A673 (cell line): ENCODE measurements around the gene SHROOM3. TPM values are rescaled to one million over a fixed set of nuclear protein-coding genes. Genes with fewer than 3 reads are reported as not detected.

Experiments used
- Bru-seq: library from RNA; stranded (reverse); fragments of 400-500 nt; gene quantifications from one replicate; lab custom pipeline; 2021; lab: Mats Ljungman, UMichigan
- BruChase-seq, 2 experiments: library from RNA; stranded (reverse); fragments of 400-500 nt; gene quantifications; one replicate each; lab custom pipeline; 2021; lab: Mats Ljungman, UMichigan
- BruUV-seq: library from RNA; stranded (reverse); fragments of 400-500 nt; replicated peaks from 2 replicates; lab custom pipeline; 2021; lab: Mats Ljungman, UMichigan
- CTCF ChIA-PET: fragments of 300-600 bp; sonication (Branson Sonifier 250); formaldehyde crosslinking; loops from one replicate; lab custom pipeline; 2022; ENCODE audit warnings: antibody characterized with exemption; lab: Charles Lee
- POLR2A ChIA-PET: fragments of 300-600 bp; sonication (Branson Sonifier 250); formaldehyde crosslinking; loops from one replicate; lab custom pipeline; 2022; ENCODE audit warnings: antibody characterized with exemption; ENCODE audit not compliant: low non-redundant PET; lab: Charles Lee
- DNase-seq: peaks from one replicate; pipeline ENCODE4 v3.0.0-alpha.2; 2015; ENCODE audit warnings: low spot score
- H3K27ac ChIP-seq: fragments of 200-600 bp; sonication (generic); 2 replicates; pipeline ENCODE4 v1.5.1; 2016; ENCODE audit warnings: mixed run types, low read depth, mild to moderate bottlenecking, mixed read lengths, antibody characterized with exemption, low read length; ENCODE audit not compliant: poor library complexity, severe bottlenecking
- H3K27me3 ChIP-seq: fragments of 200-600 bp; sonication (generic); replicated peaks from 2 replicates; pipeline ENCODE4 v1.6.1; 2017; ENCODE audit warnings: mixed run types, low read depth, mild to moderate bottlenecking, mixed read lengths, antibody characterized with exemption, low read length; ENCODE audit not compliant: insufficient read depth, poor library complexity
- H3K36me3 ChIP-seq: fragments of 200-600 bp; sonication (generic); 2 replicates; pipeline ENCODE4 v1.6.1; 2016; ENCODE audit warnings: mixed run types, mild to moderate bottlenecking, mixed read lengths, antibody characterized with exemption, low read length; ENCODE audit not compliant: insufficient read depth, poor library complexity, severe bottlenecking
- H3K4me1 ChIP-seq: fragments of 200-600 bp; sonication (generic); 2 replicates; pipeline ENCODE4 v1.6.1; 2017; ENCODE audit warnings: mixed run types, mild to moderate bottlenecking, mixed read lengths, antibody characterized with exemption, low read length; ENCODE audit not compliant: insufficient read depth, poor library complexity, severe bottlenecking
- H3K4me3 ChIP-seq: fragments of 200-600 bp; sonication (generic); 2 replicates; pipeline ENCODE4 v1.5.1; 2016; ENCODE audit warnings: low read depth, mixed run types, mild to moderate bottlenecking, mixed read lengths, low read length; ENCODE audit not compliant: poor library complexity, severe bottlenecking
- H3K9me3 ChIP-seq: fragments of 200-600 bp; sonication (generic); 2 replicates; pipeline ENCODE4 v1.6.1; 2016; ENCODE audit warnings: mixed run types, low read depth, mild to moderate bottlenecking, mixed read lengths, antibody characterized with exemption, low read length; ENCODE audit not compliant: poor library complexity, severe bottlenecking
- CTCF ChIP-seq: fragments of 300-800, 200-600 bp; sonication (generic); conservative IDR thresholded peaks from 2 replicates; pipeline ENCODE4 v1.5.1; 2017; ENCODE audit warnings: low read depth, mild to moderate bottlenecking, antibody characterized with exemption, low read length, moderate library complexity, mixed read lengths
- EZH2 ChIP-seq: fragments of 200-600 bp; sonication (generic); IDR thresholded peaks from 2 replicates; pipeline ENCODE4 v1.6.1; 2017; ENCODE audit warnings: borderline replicate concordance, low read depth, mild to moderate bottlenecking, mixed read lengths, antibody characterized with exemption, low read length; ENCODE audit not compliant: poor library complexity, severe bottlenecking
- intact Hi-C: fragments of 100-400 bp; cut with micrococcal nuclease; formaldehyde crosslinking; loops from one replicate; pipeline ENCODE4 v1.10.0; 2022; ENCODE audit not compliant: unreplicated experiment
- long read RNA-seq: library from polyadenylated mRNA; stranded (forward); transcript quantifications from one replicate; pipeline ENCODE4 v2.0.0, GENCODE V29; 2022
- total RNA-seq: library from RNA; stranded (reverse); gene quantifications from 2 replicates; pipeline ENCODE4 v1.2.3, GENCODE V29; 2021

The SHROOM3 gene
- total RNA-seq (9.3 and 10.6 TPM in 2 replicates), Bru-seq, nascent RNA (percentile 52 among the genes with signal in this experiment), BruChase-seq, experiment 1, labeled RNA remaining after a 2-hour chase (percentile 52 among the genes with signal in this experiment), BruChase-seq, experiment 2, labeled RNA remaining after a 6-hour chase (percentile 52 among the genes with signal in this experiment)
- long read RNA-seq, partial matches to known transcripts: 5 of 11 reads
- long read RNA-seq, other reads (novel, unspliced or antisense): 6 of 11 reads

- TF ChIP-seq EZH2: no peak
- TF ChIP-seq CTCF: no peak
- no peaks in the 10 kb centered on the region for H3K9me3 ChIP-seq
- no TSS peak for BruUV-seq
- intact Hi-C loops: loop anchor here (5.0 kb wide), 2 partner anchors 322 to 767 kb away; no protein-coding TSS in a partner anchor
- ChIA-PET CTCF (interaction anchor here (0.5 kb wide), 1 partner anchor 9 kb away, joined by 4 read pairs; no protein-coding TSS in a partner anchor), POLR2A (no interaction called here)
- peak within 1 kb of the TSS; percentile 40 for H3K4me3 ChIP-seq
- no peaks in the 10 kb centered on the region for H3K27me3 ChIP-seq
- H3K36me3 ChIP-seq: no peaks in the 10 kb centered on the region
- peak within 1 kb of the TSS; percentile 60 for H3K27ac ChIP-seq
- no peaks in the 10 kb centered on the region for H3K4me1 ChIP-seq
- peak; percentile 36 for DNase-seq
Observed at GRCh38 chr4:76434901-76435527, at the start of gene SHROOM3. Gene SHROOM3, plus strand, starts transcription at chr4:76435229. Its CDS starts 824 bp downstream, at chr4:76436053.

- intact Hi-C loops: no loop called here
- no peaks in the 10 kb centered on the region for H3K36me3 ChIP-seq
- TF ChIP-seq EZH2: no peak
- TF ChIP-seq CTCF: no peak
- BruUV-seq: no TSS peak
- no peaks in the 10 kb centered on the region for H3K27me3 ChIP-seq
- H3K9me3 ChIP-seq: no peaks in the 10 kb centered on the region
- DNase-seq: no peak
- POLR2A ChIA-PET: no interaction called here
- CTCF ChIA-PET: no interaction called here
- no peaks in the 10 kb centered on the region for H3K4me1 ChIP-seq
- no peak overlapping the region for H3K4me3 ChIP-seq
- H3K27ac ChIP-seq: no peak overlapping the region
Observed at GRCh38 chr4:76385974-76386373, 49.1 kb upstream of the SHROOM3 start.

GRCh38 chr4:76386566-76387305 lies 48.3 kb upstream of the SHROOM3 start:
- no peak for TF ChIP-seq CTCF
- TF ChIP-seq EZH2: no peak
- H3K4me3 ChIP-seq: no peak overlapping the region
- ChIA-PET POLR2A (no interaction called here), CTCF (no interaction called here)
- no peaks in the 10 kb centered on the region for H3K27me3 ChIP-seq
- H3K4me1 ChIP-seq: no peaks in the 10 kb centered on the region
- no TSS peak for BruUV-seq
- DNase-seq: no peak
- H3K9me3 ChIP-seq: no peaks in the 10 kb centered on the region
- intact Hi-C loops: no loop called here
- no peak overlapping the region for H3K27ac ChIP-seq
- no peaks in the 10 kb centered on the region for H3K36me3 ChIP-seq
